Measurements from ENCODE around the gene NET1.

The NET1 gene

DNA sequence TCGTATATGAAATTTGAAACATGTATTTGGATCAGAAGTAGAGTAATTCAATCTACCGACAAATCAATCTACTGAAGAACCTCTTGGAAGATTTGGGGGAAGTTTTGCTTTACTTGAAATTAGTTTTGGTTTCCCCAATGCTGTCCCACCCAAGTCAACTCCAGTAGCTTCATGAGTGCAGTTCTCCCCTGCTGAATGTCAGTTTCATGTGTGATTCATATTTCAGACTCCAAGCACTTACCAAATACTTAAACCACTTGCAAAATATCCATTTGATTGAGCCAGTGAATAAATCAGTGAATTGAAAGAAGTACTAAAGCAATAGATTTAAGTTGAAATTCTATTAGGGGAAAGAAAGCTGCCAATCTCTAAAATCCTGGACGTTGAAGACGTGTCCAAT lies 77.7 kb downstream of the NET1 start:
- TF ChIP-seq, protein P1, sequence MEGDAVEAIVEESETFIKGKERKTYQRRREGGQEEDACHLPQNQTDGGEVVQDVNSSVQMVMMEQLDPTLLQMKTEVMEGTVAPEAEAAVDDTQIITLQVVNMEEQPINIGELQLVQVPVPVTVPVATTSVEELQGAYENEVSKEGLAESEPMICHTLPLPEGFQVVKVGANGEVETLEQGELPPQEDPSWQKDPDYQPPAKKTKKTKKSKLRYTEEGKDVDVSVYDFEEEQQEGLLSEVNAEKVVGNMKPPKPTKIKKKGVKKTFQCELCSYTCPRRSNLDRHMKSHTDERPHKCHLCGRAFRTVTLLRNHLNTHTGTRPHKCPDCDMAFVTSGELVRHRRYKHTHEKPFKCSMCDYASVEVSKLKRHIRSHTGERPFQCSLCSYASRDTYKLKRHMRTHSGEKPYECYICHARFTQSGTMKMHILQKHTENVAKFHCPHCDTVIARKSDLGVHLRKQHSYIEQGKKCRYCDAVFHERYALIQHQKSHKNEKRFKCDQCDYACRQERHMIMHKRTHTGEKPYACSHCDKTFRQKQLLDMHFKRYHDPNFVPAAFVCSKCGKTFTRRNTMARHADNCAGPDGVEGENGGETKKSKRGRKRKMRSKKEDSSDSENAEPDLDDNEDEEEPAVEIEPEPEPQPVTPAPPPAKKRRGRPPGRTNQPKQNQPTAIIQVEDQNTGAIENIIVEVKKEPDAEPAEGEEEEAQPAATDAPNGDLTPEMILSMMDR (IDR thresholded peaks at IDR 0.05; ENCODE audit: control insufficient read depth, insufficient read depth, low read depth, low read length, missing control alignments), result no peak
- no peak for DNase-seq (ENCODE audit: low read depth)
- H3K4me3 ChIP-seq (ENCODE audit: control insufficient read depth, low read depth, low read length), result no peak overlapping the region

DNA sequence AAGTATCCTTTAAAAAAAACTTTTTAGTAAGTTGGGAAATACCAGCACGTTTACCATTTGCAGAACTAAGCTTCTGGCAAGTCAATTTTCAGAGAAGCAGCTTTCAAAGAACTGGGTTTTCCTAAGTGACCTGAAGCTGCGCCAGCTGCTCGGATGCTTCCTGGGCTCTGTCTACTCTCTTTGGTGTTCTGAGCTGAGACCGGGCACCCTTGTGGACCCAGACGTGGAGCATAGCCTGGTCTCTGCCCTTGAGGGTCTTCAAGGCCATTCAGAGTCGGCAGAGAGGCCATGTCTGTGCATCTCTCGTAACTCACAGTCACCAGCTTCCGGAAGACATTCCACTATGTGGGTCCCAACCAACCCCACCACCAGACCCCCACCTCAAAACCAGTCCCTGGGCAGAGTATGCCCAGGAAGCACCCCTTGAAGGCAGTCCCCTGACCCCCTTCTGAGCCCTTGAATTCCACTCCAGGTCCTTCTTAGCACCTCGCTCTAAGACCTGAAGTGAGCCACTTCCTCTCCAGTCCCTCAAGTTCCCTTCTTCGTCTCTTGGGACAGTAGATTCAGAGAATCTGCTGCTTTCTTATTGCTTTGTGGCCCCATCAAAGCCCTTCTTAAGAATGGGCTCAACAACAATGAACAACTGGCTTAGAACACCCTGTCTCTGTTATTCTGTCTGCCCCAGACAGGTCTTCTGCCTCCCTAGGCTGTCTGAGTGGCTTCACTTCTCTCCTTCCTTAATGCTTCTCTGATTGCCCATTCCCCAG lies 78.5 kb downstream of the NET1 start:
- H3K4me3 ChIP-seq (ENCODE audit: control insufficient read depth, low read depth, low read length), result no peak overlapping the region
- TF ChIP-seq, protein P1 (IDR thresholded peaks at IDR 0.05; ENCODE audit: control insufficient read depth, insufficient read depth, low read depth, low read length, missing control alignments), result no peak
- no peak for DNase-seq (ENCODE audit: low read depth)

GRCh38 chr10:5491477-5491876 lies 79.1 kb downstream of the NET1 start:
- no peak overlapping the region for H3K4me3 ChIP-seq (ENCODE audit: control insufficient read depth, low read depth, low read length)
- TF ChIP-seq, protein P1 (IDR thresholded peaks at IDR 0.05; ENCODE audit: control insufficient read depth, insufficient read depth, low read depth, low read length, missing control alignments), result no peak
- no peak for DNase-seq (ENCODE audit: low read depth)

- TF ChIP-seq, protein P1 (IDR thresholded peaks at IDR 0.05; ENCODE audit: control insufficient read depth, insufficient read depth, low read depth, low read length, missing control alignments), result no peak
- no peak for DNase-seq (ENCODE audit: low read depth)
- H3K4me3 ChIP-seq (ENCODE audit: control insufficient read depth, low read depth, low read length), result no peak overlapping the region
Observed at GRCh38 chr10:5492322-5492855, 80.0 kb downstream of the NET1 start.

GRCh38 chr10:5492929-5493576 lies 80.7 kb downstream of the NET1 start:
- H3K4me3 ChIP-seq (ENCODE audit: control insufficient read depth, low read depth, low read length), result no peak overlapping the region
- no peak for DNase-seq (ENCODE audit: low read depth)
- TF ChIP-seq, protein P1 (IDR thresholded peaks at IDR 0.05; ENCODE audit: control insufficient read depth, insufficient read depth, low read depth, low read length, missing control alignments), result no peak

- no peak overlapping the region for H3K4me3 ChIP-seq (ENCODE audit: control insufficient read depth, low read depth, low read length)
- DNase-seq (ENCODE audit: low read depth), result no peak
- TF ChIP-seq, protein P1 (IDR thresholded peaks at IDR 0.05; ENCODE audit: control insufficient read depth, insufficient read depth, low read depth, low read length, missing control alignments), result no peak
Observed at GRCh38 chr10:5493691-5494090, 81.3 kb downstream of the NET1 start.
